H1 (cell line): ENCODE measurements around the gene ATP11A. TPM values are rescaled to one million over a fixed set of nuclear protein-coding genes. Genes with fewer than 3 reads are reported as not detected.

Experiments used
- CTCF ChIA-PET: fragments of 300-600 bp; sonication (Branson Sonifier 250); formaldehyde crosslinking; loops from one replicate; lab custom pipeline; 2021; ENCODE audit not compliant: partially characterized antibody; lab: Charles Lee
- POLR2A ChIA-PET: fragments of 300-600 bp; sonication (Branson Sonifier 250); formaldehyde crosslinking; loops from one replicate; lab custom pipeline; 2021; ENCODE audit warnings: inconsistent platforms; ENCODE audit not compliant: partially characterized antibody; lab: Charles Lee
- DNase-seq, 2 experiments: peaks; one replicate each; pipeline versions ENCODE4 v3.0.0 to v3.0.0-alpha.2; 2010 to 2022; ENCODE audit warnings: low spot score in 2 of 2, low read depth in 1 of 2, mixed read lengths in 1 of 2
- FAIRE-seq: peaks from 2 replicates; lab custom pipeline; 2011; peaks lifted over from hg19 to GRCh38; lab: Jason Lieb, UNC
- H2AFZ ChIP-seq: 2 replicates; pipeline ENCODE4 v1.8.1; 2012; ENCODE audit warnings: low read length, inconsistent platforms
- H2AK5ac ChIP-seq: 2 replicates; pipeline ENCODE4 v1.6.1; 2013; ENCODE audit warnings: low read depth, low read length
- H2BK120ac ChIP-seq: replicated peaks from 2 replicates; pipeline ENCODE3; 2013; ENCODE audit warnings: low read depth, low read length, inconsistent platforms
- H2BK12ac ChIP-seq: 2 replicates; pipeline ENCODE4 v1.6.1; 2013; ENCODE audit warnings: low read depth, low read length
- H2BK15ac ChIP-seq: 2 replicates; pipeline ENCODE4 v1.6.1; 2013; ENCODE audit warnings: low read length
- H2BK20ac ChIP-seq: 2 replicates; pipeline ENCODE4 v1.6.1; 2013; ENCODE audit warnings: low read length
- H2BK5ac ChIP-seq: 2 replicates; pipeline ENCODE4 v1.6.1; 2013; ENCODE audit warnings: low read depth, low read length
- H3K14ac ChIP-seq: 2 replicates; pipeline ENCODE4 v1.6.1; 2013; ENCODE audit warnings: inconsistent platforms; ENCODE audit not compliant: insufficient read length
- H3K18ac ChIP-seq: 2 replicates; pipeline ENCODE4 v1.6.1; 2013; ENCODE audit warnings: low read length; ENCODE audit errors: extremely low read depth
- H3K23ac ChIP-seq: 2 replicates; pipeline ENCODE4 v1.6.1; 2013; ENCODE audit warnings: inconsistent platforms; ENCODE audit not compliant: insufficient read length
- H3K23me2 ChIP-seq: 2 replicates; pipeline ENCODE4 v1.6.1; 2013; ENCODE audit warnings: low read depth, low read length
- H3K27ac ChIP-seq: 2 replicates; pipeline ENCODE4 v1.6.1; 2011; ENCODE audit warnings: low read depth, low read length, inconsistent platforms
- H3K27me3 ChIP-seq, 4 experiments: replicated peaks in 1 of 4; 1 replicate in 1 of 4; 2 replicates in 3 of 4; pipeline versions ENCODE4 v1.6.1 to v1.8.1; 2011 to 2013; ENCODE audit warnings: low read length in 3 of 4, mild to moderate bottlenecking in 3 of 4, inconsistent platforms in 2 of 4, mixed read lengths in 2 of 4, moderate library complexity in 1 of 4; ENCODE audit not compliant: control insufficient read depth in 3 of 4, insufficient read depth in 3 of 4; ENCODE audit errors: extremely low read depth in 1 of 4
- H3K36me3 ChIP-seq, 4 experiments: 2 replicates each; pipeline versions ENCODE4 v1.6.1 to v1.8.1; 2011 to 2013; ENCODE audit warnings: mild to moderate bottlenecking in 4 of 4, low read length in 3 of 4, moderate library complexity in 2 of 4, control low read depth in 1 of 4, inconsistent platforms in 1 of 4; ENCODE audit not compliant: insufficient read depth in 4 of 4, control insufficient read depth in 2 of 4
- H3K4ac ChIP-seq: replicated peaks from 2 replicates; pipeline ENCODE3; 2013; ENCODE audit warnings: low read length, low read depth, mixed read lengths, inconsistent platforms; ENCODE audit not compliant: insufficient read length
- H3K4me1 ChIP-seq, 4 experiments: replicated peaks in 1 of 4; 1 replicate in 1 of 4; 2 replicates in 3 of 4; pipeline versions ENCODE4 v1.6.1 to v1.8.1; 2011 to 2013; ENCODE audit warnings: low read length in 3 of 4, inconsistent platforms in 2 of 4, mixed read lengths in 1 of 4; ENCODE audit not compliant: insufficient read depth in 4 of 4, control insufficient read depth in 3 of 4
- H3K4me2 ChIP-seq, 2 experiments: 2 replicates each; pipeline versions ENCODE4 v1.6.1 to v1.8.1; 2011 to 2013; ENCODE audit warnings: low read depth in 2 of 2, low read length in 2 of 2, control low read depth in 1 of 2, inconsistent platforms in 1 of 2, mild to moderate bottlenecking in 1 of 2; ENCODE audit not compliant: insufficient read depth in 1 of 2
- H3K4me3 ChIP-seq, 4 experiments: fragments of 200-600, 300-600 bp in 1 of 4; sonication (generic), shearing (Covaris generic), sonication (Bioruptor Twin) in 1 of 4; 2 replicates each; pipeline versions ENCODE4 v1.5.1 to v1.8.1; 2011 to 2016; ENCODE audit warnings: low read length in 4 of 4, low read depth in 3 of 4, control low read depth in 2 of 4, inconsistent platforms in 2 of 4, mild to moderate bottlenecking in 2 of 4, mixed read lengths in 1 of 4, moderate library complexity in 1 of 4; ENCODE audit not compliant: insufficient read depth in 2 of 4; ENCODE audit errors: extremely low read depth in 1 of 4
- H3K56ac ChIP-seq: replicated peaks from 2 replicates; pipeline ENCODE3; 2013; ENCODE audit warnings: low read depth, mild to moderate bottlenecking, mixed read lengths, low read length, inconsistent platforms; ENCODE audit not compliant: insufficient read length
- H3K79me1 ChIP-seq: 2 replicates; pipeline ENCODE4 v1.6.1; 2013; ENCODE audit warnings: low read depth, low read length, control low read depth
- H3K79me2 ChIP-seq, 2 experiments: 2 replicates each; pipeline versions ENCODE4 v1.6.1 to v1.8.1; 2012 to 2013; ENCODE audit warnings: low read length in 2 of 2, mild to moderate bottlenecking in 2 of 2, inconsistent platforms in 1 of 2; ENCODE audit not compliant: insufficient read depth in 2 of 2, control insufficient read depth in 1 of 2
- H3K9ac ChIP-seq, 4 experiments: replicated peaks in 1 of 4; 1 replicate in 1 of 4; 2 replicates in 3 of 4; pipeline versions ENCODE4 v1.6.1 to v1.8.1; 2011 to 2013; ENCODE audit warnings: low read depth in 3 of 4, low read length in 3 of 4, control low read depth in 2 of 4, mild to moderate bottlenecking in 2 of 4, moderate library complexity in 2 of 4, inconsistent platforms in 1 of 4; ENCODE audit errors: extremely low read depth in 1 of 4
- H3K9me3 ChIP-seq, 2 experiments: 2 replicates each; pipeline versions ENCODE4 v1.6.1 to v1.8.1; 2012 to 2013; ENCODE audit warnings: mild to moderate bottlenecking in 2 of 2, moderate library complexity in 2 of 2, control low read depth in 1 of 2, inconsistent platforms in 1 of 2, low read depth in 1 of 2, low read length in 1 of 2, mixed read lengths in 1 of 2; ENCODE audit not compliant: insufficient read depth in 2 of 2
- H4K20me1 ChIP-seq, 2 experiments: replicated peaks in 1 of 2; 2 replicates each; pipeline versions ENCODE3 to v1.8.1; 2011 to 2013; ENCODE audit warnings: inconsistent platforms in 2 of 2, low read length in 2 of 2, mild to moderate bottlenecking in 1 of 2; ENCODE audit not compliant: insufficient read depth in 2 of 2, control insufficient read depth in 1 of 2
- H4K5ac ChIP-seq: 2 replicates; pipeline ENCODE4 v1.6.1; 2013; ENCODE audit warnings: low read length, low read depth, mixed read lengths, inconsistent platforms; ENCODE audit not compliant: insufficient read length
- H4K8ac ChIP-seq: 2 replicates; pipeline ENCODE4 v1.8.0; 2013; ENCODE audit warnings: mild to moderate bottlenecking, moderate library complexity, low read length, inconsistent platforms; ENCODE audit not compliant: insufficient read depth; ENCODE audit errors: extremely low read depth
- H4K91ac ChIP-seq: replicated peaks from 2 replicates; pipeline ENCODE3; 2013; ENCODE audit warnings: low read length, mixed read lengths, inconsistent platforms; ENCODE audit not compliant: insufficient read length
- CBX5 ChIP-seq: fragments of 300-800, 300-1000 bp; sonication (generic); IDR thresholded peaks from 2 replicates; pipeline ENCODE4 v1.7.1; 2016; ENCODE audit warnings: antibody characterized with exemption, low read length, low read depth
- CBX8 ChIP-seq: fragments of 300-800, 300-1000 bp; sonication (generic); IDR thresholded peaks from 2 replicates; pipeline ENCODE4 v1.7.1; 2016; ENCODE audit warnings: low read depth, low read length, borderline replicate concordance
- CHD2 ChIP-seq: IDR thresholded peaks from 2 replicates; pipeline ENCODE4 v1.6.1; 2012; ENCODE audit warnings: low read length, improper control_type of control experiment
- HDAC6 ChIP-seq: IDR thresholded peaks from one replicate; pipeline ENCODE4 v1.7.1; 2012; ENCODE audit warnings: low read depth, mild to moderate bottlenecking, inconsistent platforms, low read length, moderate library complexity
- JUND ChIP-seq: IDR thresholded peaks from 2 replicates; pipeline ENCODE4 v1.6.1; 2011; ENCODE audit warnings: mild to moderate bottlenecking, improper control_type of control experiment, low read length
- KDM4A ChIP-seq: IDR thresholded peaks from one replicate; pipeline ENCODE4 v1.7.1; 2012; ENCODE audit warnings: low read depth, mild to moderate bottlenecking, moderate library complexity, low read length, inconsistent platforms; ENCODE audit not compliant: severe bottlenecking
- KDM5A ChIP-seq: fragments of 200-600 bp; IDR thresholded peaks from 2 replicates; pipeline ENCODE4 v1.7.1; 2012; ENCODE audit warnings: mild to moderate bottlenecking, low read length, inconsistent platforms, mixed read lengths
- PHF8 ChIP-seq: fragments of 200-600 bp; sonication (generic); conservative IDR thresholded peaks from 2 replicates; pipeline ENCODE4 v1.7.1; 2012; ENCODE audit warnings: low read depth, mild to moderate bottlenecking, inconsistent platforms, low read length, moderate library complexity
- POLR2A ChIP-seq, 2 experiments: IDR thresholded peaks; 1 replicate in 1 of 2; 2 replicates in 1 of 2; pipeline ENCODE4 v1.6.1; 2011; ENCODE audit warnings: low read depth in 2 of 2, low read length in 2 of 2, mild to moderate bottlenecking in 2 of 2; ENCODE audit errors: control extremely low read depth in 1 of 2
- POU5F1 ChIP-seq: IDR thresholded peaks from 2 replicates; pipeline ENCODE4 v1.6.1; 2011; ENCODE audit warnings: low read depth, mild to moderate bottlenecking, low read length, moderate library complexity
- ZNF274 ChIP-seq: IDR thresholded peaks from 2 replicates; pipeline ENCODE4 v1.7.0; 2012; ENCODE audit warnings: low read length, borderline replicate concordance; ENCODE audit errors: extremely low read depth
- WGBS, 2 experiments: shearing (Covaris generic) in 1 of 2; methylation state at CpG; one replicate each; pipeline versions ENCODE4 v1.1.6 to v1.1.7; 2013 to 2015; ENCODE audit warnings: low lambda C conversion rate in 2 of 2, mixed read lengths in 2 of 2, inconsistent platforms in 1 of 2, low coverage in 1 of 2, missing lambda C conversion rate in 1 of 2; ENCODE audit not compliant: insufficient replicate concordance in 2 of 2, insufficient coverage in 1 of 2, insufficient read length in 1 of 2; ENCODE audit errors: extremely low coverage in 1 of 2, missing lambda C conversion rate in 1 of 2; 5-methylcytosine and 5-hydroxymethylcytosine counted together
- polyA plus RNA-seq, 7 experiments: library from polyadenylated mRNA; depleted of rRNA in 3 of 7; stranded (reverse) in 5 of 7; unstranded in 2 of 7; fragments of >200 nt in 5 of 7; fragments of 200-250 nt in 2 of 7; gene quantifications; 1 replicate in 5 of 7; 2 replicates in 1 of 7; 4 replicates in 1 of 7; pipeline versions ENCODE4 v1.2.1 to v1.2.3, GENCODE V29; 2011 to 2013; ENCODE audit warnings: missing spikeins in 2 of 7, mixed read lengths in 2 of 7
- total RNA-seq: library from RNA; stranded (reverse); fragmentation: NEBNext Ultra II Directional; extraction: Animal tissue kit (Norgen Biotek cat#: 25700); gene quantifications from 2 replicates; pipeline ENCODE4 v1.2.1, GENCODE V29; 2021
- TF ChIP-seq, protein P1 (sequence below): IDR thresholded peaks from 2 replicates; pipeline ENCODE4 v1.6.1; 2011; ENCODE audit warnings: low read depth, mild to moderate bottlenecking, low read length; ENCODE audit not compliant: insufficient read depth

ATP11A gene
- total and polyA plus RNA-seq, 2 of the 8 experiments (the other 6 are each of a cell fraction or from before 2014, with no cell fraction given), result 28.8 to 72.9 TPM

DNA sequence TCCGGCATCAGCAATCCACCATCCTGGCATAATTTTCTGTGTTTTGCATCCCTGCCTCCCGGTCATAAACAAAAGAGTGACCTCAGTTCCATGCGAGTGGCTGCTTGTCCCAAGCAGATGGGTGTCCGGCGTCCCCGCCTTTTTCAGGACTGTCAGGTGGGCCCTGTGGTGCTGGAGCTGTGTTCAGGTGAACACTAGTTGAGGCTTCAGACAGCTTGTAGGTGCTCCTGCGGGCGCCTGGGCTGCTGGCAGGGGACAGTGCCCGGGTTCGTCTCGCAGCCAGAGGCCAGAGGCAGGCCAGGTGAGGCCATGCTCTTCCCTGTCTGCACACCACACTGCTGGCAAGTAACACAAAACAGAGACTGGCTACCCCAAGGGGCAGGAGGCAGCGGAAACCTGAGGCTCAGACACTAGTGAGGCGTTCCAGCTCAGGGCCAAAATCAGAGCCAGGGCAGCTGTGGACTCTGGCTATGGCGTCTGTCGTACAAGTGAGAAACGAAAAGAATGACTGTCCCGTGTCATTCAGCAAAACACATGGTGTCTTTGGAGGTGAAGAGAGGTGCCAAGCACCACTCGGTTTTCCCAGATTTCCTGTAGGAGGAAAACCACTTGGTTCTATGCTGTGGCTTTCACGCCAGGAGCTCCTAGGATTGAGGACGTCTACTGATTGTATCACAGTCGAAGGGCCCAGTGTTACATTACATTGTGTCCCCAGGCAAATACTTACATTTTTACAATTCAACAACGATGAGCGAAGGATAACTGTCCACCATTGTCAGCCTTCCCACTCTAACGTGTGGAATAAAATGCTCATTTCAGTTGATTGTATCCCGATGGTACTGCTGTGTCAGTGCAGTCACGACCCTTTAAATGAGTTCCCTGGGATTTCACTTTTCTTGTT lies 104.0 kb downstream of the ATP11A start:
- Histone ChIP-seq H3K27me3 (no peaks in the 10 kb centered on the region), H3K23ac (no peak overlapping the region), H4K91ac (peak overlapping the region; percentile 29), H3K27ac (no peak overlapping the region), H3K4me2 (no peak overlapping the region), H4K20me1 (no peaks in the 10 kb centered on the region), H3K56ac (no peak overlapping the region), H2AFZ (no peak overlapping the region), H3K9me3 (peaks cover 0 to 6% of the 10 kb centered on the region in 2 experiments; a peak in 2 of 4 replicates), H3K36me3 (peaks cover 0 to 10% (median 2%) of the 10 kb centered on the region in 4 experiments; a peak in 5 of 8 replicates), H3K14ac (no peak overlapping the region), H3K23me2 (0 out of 2 replicates have a peak, but pooled peaks cover 1% of the 10 kb centered on the region), H4K8ac (no peak overlapping the region; the same call in 1 of the 2 replicates), H3K79me1 (no peaks in the 10 kb centered on the region; the same call in 1 of the 2 replicates), H2BK120ac (no peak overlapping the region), H3K4ac (no peak overlapping the region), H2BK20ac (no peak overlapping the region), H2BK15ac (no peak overlapping the region), H2BK12ac (no peak overlapping the region), H3K18ac (no peak overlapping the region), H3K4me1 (peaks cover 5 to 8% (median 7%) of the 10 kb centered on the region in 4 experiments), H3K4me3 (no peak overlapping the region), H3K79me2 (peaks cover 0 to 3% of the 10 kb centered on the region in 2 experiments; a peak in 1 of 4 replicates), H2BK5ac (peak overlapping the region; percentile 1; the same call in 1 of the 2 replicates), H2AK5ac (no peak overlapping the region), H3K9ac (no peak overlapping the region), H4K5ac (no peak overlapping the region)
- DNase-seq (no peak), FAIRE-seq (no peak)
- ChIA-PET CTCF (no interaction called here), POLR2A (interaction anchor here (0.8 kb wide), 1 partner anchor 9 kb away, joined by 3 read pairs; no protein-coding TSS in a partner anchor)
- 92% methylated on average over 26 of the region's 26 CpGs; no CpG with 5 or more reads in 1 of the 2 experiments for whole genome bisulfite sequencing, 2 experiments
- TF ChIP-seq CHD2, result no peak
- TF ChIP-seq JUND, result no peak
- TF ChIP-seq HDAC6, result no peak
- TF ChIP-seq KDM4A, result no peak
- TF ChIP-seq ZNF274, result no peak
- TF ChIP-seq, protein P1, sequence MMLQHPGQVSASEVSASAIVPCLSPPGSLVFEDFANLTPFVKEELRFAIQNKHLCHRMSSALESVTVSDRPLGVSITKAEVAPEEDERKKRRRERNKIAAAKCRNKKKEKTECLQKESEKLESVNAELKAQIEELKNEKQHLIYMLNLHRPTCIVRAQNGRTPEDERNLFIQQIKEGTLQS, result no peak
- TF ChIP-seq KDM5A, result no peak
- no peak for TF ChIP-seq PHF8
- no peak for TF ChIP-seq POLR2A (IDR thresholded peaks at IDR 0.05; ENCODE audit: control extremely low read depth in 1 of 2, low read depth in 2 of 2, low read length in 2 of 2)
- no peak for TF ChIP-seq POU5F1
- no peak for TF ChIP-seq CBX8
- no peak for TF ChIP-seq CBX5
